Loucy (cell line): ENCODE data around the gene RBMS3.

Experiments
- H2AFZ ChIP-seq: fragments of 200-600 bp; sonication (generic); 2 replicates; pipeline ENCODE4 v1.6.0; 2016; ENCODE audit warnings: antibody characterized with exemption, mild to moderate bottlenecking, low read length, moderate library complexity
- H3F3A ChIP-seq: fragments of 200-600 bp; 2 replicates; pipeline ENCODE4 v1.6.0; 2016; ENCODE audit warnings: antibody characterized with exemption, low read depth, mild to moderate bottlenecking
- H3K27me3 ChIP-seq: fragments of 200-600 bp; sonication (generic); 2 replicates; pipeline ENCODE4 v1.6.1; 2014; ENCODE audit warnings: low read length, mild to moderate bottlenecking; ENCODE audit not compliant: insufficient read depth, poor library complexity, severe bottlenecking
- H3K36me3 ChIP-seq: fragments of 200-600 bp; sonication (generic); 2 replicates; pipeline ENCODE4 v1.6.1; 2016; ENCODE audit warnings: low read length; ENCODE audit not compliant: insufficient read depth
- H3K4me1 ChIP-seq: fragments of 200-600 bp; sonication (generic); 2 replicates; pipeline ENCODE4 v1.5.1; 2014; ENCODE audit warnings: low read length, mild to moderate bottlenecking; ENCODE audit not compliant: insufficient read depth, poor library complexity, severe bottlenecking
- H3K4me2 ChIP-seq: fragments of 200-600 bp; sonication (generic); 2 replicates; pipeline ENCODE4 v1.6.0; 2014; ENCODE audit warnings: antibody characterized with exemption, low read length, low read depth, mild to moderate bottlenecking; ENCODE audit not compliant: poor library complexity, severe bottlenecking
- H3K4me3 ChIP-seq: fragments of 200-600 bp; sonication (generic); 2 replicates; pipeline ENCODE4 v1.5.1; 2014; ENCODE audit warnings: low read length, mild to moderate bottlenecking, mixed read lengths; ENCODE audit not compliant: poor library complexity, severe bottlenecking
- H3K79me2 ChIP-seq: fragments of 200-600 bp; sonication (generic); 2 replicates; pipeline ENCODE4 v1.6.1; 2014; ENCODE audit warnings: low read length; ENCODE audit not compliant: insufficient read depth
- H3K9ac ChIP-seq: fragments of 200-600 bp; sonication (generic); 2 replicates; pipeline ENCODE4 v1.6.0; 2014; ENCODE audit warnings: mild to moderate bottlenecking, low read depth, low read length, moderate library complexity; ENCODE audit not compliant: poor library complexity, severe bottlenecking
- H3K9me2 ChIP-seq: fragments of 200-600 bp; sonication (generic); replicated peaks from 2 replicates; pipeline ENCODE4 v1.6.1; 2016; ENCODE audit warnings: low read depth, low read length, mixed read lengths
- H3K9me3 ChIP-seq: fragments of 200-600 bp; sonication (generic); 2 replicates; pipeline ENCODE4 v1.6.1; 2014; ENCODE audit warnings: mild to moderate bottlenecking, antibody characterized with exemption, low read length, low read depth; ENCODE audit not compliant: insufficient read depth
- H4K20me1 ChIP-seq: fragments of 200-600 bp; sonication (generic); 2 replicates; pipeline ENCODE4 v1.6.0; 2014; ENCODE audit warnings: antibody characterized with exemption, low read length, mild to moderate bottlenecking; ENCODE audit not compliant: insufficient read depth, poor library complexity, severe bottlenecking
- EZH2phosphoT487 ChIP-seq: fragments of 200-600 bp; IDR thresholded peaks from 2 replicates; pipeline ENCODE4 v1.6.1; 2018; ENCODE audit warnings: antibody characterized with exemption, mild to moderate bottlenecking, moderate library complexity, borderline replicate concordance
- TF ChIP-seq, protein P1 (sequence below): fragments of 200-600 bp; sonication (generic); conservative IDR thresholded peaks from 2 replicates; pipeline ENCODE4 v1.5.1; 2014; ENCODE audit warnings: mild to moderate bottlenecking, antibody characterized with exemption, low read length

The RBMS3 gene

DNA sequence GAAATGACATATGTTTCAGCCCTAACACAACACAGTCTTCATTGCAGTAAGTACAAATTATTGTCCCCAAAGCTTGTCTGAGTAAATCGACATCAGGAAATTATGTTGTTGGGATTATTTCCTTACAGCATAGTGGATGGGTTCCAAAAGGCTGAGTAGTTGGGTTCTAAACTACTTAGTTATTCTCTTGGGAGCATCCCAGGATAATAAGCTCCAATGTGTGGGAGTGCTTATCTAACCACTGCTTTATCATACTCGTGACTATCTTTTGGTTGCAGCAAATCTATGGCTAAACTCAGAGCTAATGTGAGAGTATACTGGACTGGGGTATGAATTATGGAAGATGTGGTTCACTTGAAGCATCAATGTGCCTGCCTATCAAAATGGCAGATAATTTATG lies 128.5 kb downstream of the RBMS3 start:
- TF ChIP-seq, protein P1, sequence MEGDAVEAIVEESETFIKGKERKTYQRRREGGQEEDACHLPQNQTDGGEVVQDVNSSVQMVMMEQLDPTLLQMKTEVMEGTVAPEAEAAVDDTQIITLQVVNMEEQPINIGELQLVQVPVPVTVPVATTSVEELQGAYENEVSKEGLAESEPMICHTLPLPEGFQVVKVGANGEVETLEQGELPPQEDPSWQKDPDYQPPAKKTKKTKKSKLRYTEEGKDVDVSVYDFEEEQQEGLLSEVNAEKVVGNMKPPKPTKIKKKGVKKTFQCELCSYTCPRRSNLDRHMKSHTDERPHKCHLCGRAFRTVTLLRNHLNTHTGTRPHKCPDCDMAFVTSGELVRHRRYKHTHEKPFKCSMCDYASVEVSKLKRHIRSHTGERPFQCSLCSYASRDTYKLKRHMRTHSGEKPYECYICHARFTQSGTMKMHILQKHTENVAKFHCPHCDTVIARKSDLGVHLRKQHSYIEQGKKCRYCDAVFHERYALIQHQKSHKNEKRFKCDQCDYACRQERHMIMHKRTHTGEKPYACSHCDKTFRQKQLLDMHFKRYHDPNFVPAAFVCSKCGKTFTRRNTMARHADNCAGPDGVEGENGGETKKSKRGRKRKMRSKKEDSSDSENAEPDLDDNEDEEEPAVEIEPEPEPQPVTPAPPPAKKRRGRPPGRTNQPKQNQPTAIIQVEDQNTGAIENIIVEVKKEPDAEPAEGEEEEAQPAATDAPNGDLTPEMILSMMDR: no peak
- TF ChIP-seq EZH2phosphoT487: no peak
- Histone ChIP-seq H3K4me1 (no peaks in the 10 kb centered on the region), H3K9ac (no peak overlapping the region), H2AFZ (no peak overlapping the region), H3K4me2 (no peak overlapping the region), H4K20me1 (no peaks in the 10 kb centered on the region), H3K27me3 (no peaks in the 10 kb centered on the region), H3K79me2 (no peaks in the 10 kb centered on the region), H3K36me3 (no peaks in the 10 kb centered on the region), H3K4me3 (no peak overlapping the region), H3K9me3 (no peaks in the 10 kb centered on the region), H3K9me2 (no peaks in the 10 kb centered on the region), H3F3A (no peaks in the 10 kb centered on the region)

DNA sequence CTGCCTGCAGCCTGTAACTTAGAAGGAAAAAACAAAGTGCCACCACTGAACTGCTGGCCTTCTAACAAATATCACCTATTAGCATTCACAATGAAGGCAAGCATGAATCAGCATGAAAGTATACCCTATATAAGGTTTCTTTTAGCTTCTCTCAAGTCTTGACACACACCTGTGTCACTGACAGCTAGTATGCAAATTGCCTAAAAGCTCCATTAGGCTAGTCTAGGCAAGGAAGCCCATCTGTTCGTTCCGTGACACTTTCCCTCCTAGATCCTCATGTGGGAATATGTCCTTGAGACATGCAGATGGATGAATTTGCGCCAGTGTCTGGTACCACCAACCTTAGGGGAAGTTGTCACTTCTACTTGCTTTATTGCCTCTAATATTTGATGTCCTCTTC lies 129.3 kb downstream of the RBMS3 start:
- Histone ChIP-seq H3K4me2 (no peak overlapping the region), H3K9ac (no peak overlapping the region), H3K27me3 (no peaks in the 10 kb centered on the region), H3K9me2 (no peaks in the 10 kb centered on the region), H3K4me1 (no peaks in the 10 kb centered on the region), H3K79me2 (no peaks in the 10 kb centered on the region), H3K36me3 (no peaks in the 10 kb centered on the region), H4K20me1 (no peaks in the 10 kb centered on the region), H3K4me3 (no peak overlapping the region), H3K9me3 (no peaks in the 10 kb centered on the region), H3F3A (no peaks in the 10 kb centered on the region), H2AFZ (no peak overlapping the region)
- TF ChIP-seq EZH2phosphoT487: no peak
- TF ChIP-seq, protein P1: no peak

DNA sequence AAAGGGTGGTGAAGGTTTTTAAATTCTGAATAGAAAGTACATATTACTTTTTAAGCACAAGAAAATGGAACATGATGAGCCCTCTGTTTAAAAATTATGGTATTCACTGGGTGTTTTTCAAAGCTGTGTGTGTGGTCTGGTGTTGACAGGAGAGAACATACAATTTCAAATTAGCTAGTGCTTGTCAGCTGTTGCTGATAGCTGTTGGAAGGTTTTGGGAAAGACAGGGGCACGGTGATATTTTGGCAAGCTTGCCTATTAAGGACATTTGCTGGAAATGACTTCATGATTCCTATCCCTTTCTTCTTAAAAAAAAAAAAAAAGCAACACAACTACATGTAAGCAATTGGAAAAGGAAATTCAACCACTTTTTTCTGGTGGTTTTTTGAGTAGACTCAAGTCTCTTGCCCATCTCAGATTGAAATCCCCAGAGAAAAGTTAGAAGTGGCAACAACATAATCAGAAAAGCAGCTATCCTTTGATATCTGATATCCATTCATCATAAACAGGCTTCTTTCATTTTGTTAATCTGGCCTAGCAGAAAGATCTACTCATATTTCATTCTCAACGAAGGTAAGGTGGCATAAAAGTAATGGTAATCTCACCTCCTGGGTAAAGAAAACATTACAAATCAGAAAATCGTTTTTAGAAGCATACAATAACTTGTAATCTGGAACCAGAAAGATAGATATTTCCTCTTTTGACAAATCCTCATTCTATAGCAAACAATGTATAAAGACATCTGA lies 130.0 kb downstream of the RBMS3 start:
- Histone ChIP-seq H3F3A (no peaks in the 10 kb centered on the region), H3K9me3 (no peaks in the 10 kb centered on the region), H3K9ac (no peak overlapping the region), H4K20me1 (no peaks in the 10 kb centered on the region), H3K4me2 (no peak overlapping the region), H3K9me2 (no peaks in the 10 kb centered on the region), H3K79me2 (no peaks in the 10 kb centered on the region), H3K36me3 (no peaks in the 10 kb centered on the region), H3K4me3 (no peak overlapping the region), H2AFZ (no peak overlapping the region), H3K4me1 (no peaks in the 10 kb centered on the region), H3K27me3 (no peaks in the 10 kb centered on the region)
- TF ChIP-seq, protein P1: no peak
- TF ChIP-seq EZH2phosphoT487: no peak
